ENCODE results near the gene SMTN. TPM values are rescaled to one million over a fixed set of nuclear protein-coding genes. Genes with fewer than 3 reads are reported as not detected.

Gene SMTN
- total and polyA plus RNA-seq, 2 donors (not counting 3 experiments of a cell fraction or from before 2014, with no cell fraction given), result 59.0 to 197 TPM

- Histone ChIP-seq H3K9ac (replicated peaks; ENCODE audit: extremely low read depth, insufficient read depth, low read length) (no peak overlapping the region), H3K9me3 (replicated peaks; ENCODE audit: control insufficient read depth, insufficient read depth, low read length) (no peaks in the 10 kb centered on the region), H3K36me3 (ENCODE audit: control insufficient read depth in 2 of 2, extremely low read depth in 1 of 2, insufficient read depth in 2 of 2, low read length in 2 of 2) (no peaks in the 10 kb centered on the region), H3K4me2 (ENCODE audit: insufficient read depth, low read length) (no peak overlapping the region), H3K27ac (ENCODE audit: insufficient read depth, low read depth, low read length) (no peak overlapping the region), H3K79me2 (ENCODE audit: control insufficient read depth, insufficient read depth, low read length) (no peaks in the 10 kb centered on the region), H3K9me1 (replicated peaks; ENCODE audit: control insufficient read depth, extremely low read depth, insufficient read depth, low read length) (no peaks in the 10 kb centered on the region), H3K27me3 (ENCODE audit: control insufficient read depth in 2 of 2, insufficient read depth in 2 of 2, low read length in 2 of 2) (peaks cover 0 to 5% of the 10 kb centered on the region in 2 experiments), H3K4me1 (ENCODE audit: control insufficient read depth, extremely low read depth, insufficient read depth, low read length) (no peaks in the 10 kb centered on the region), H2AFZ (ENCODE audit: low read depth, low read length) (no peak overlapping the region), H3K4me3 (replicated peaks in 1 of 3; ENCODE audit: insufficient read depth in 1 of 3, low read depth in 1 of 3, low read length in 3 of 3) (no peak overlapping the region), H4K20me1 (replicated peaks; ENCODE audit: control insufficient read depth, extremely low read depth, insufficient read depth, low read length) (no peaks in the 10 kb centered on the region)
- ChIA-PET POLR2A (no interaction called here), CTCF (no interaction called here)
- no TSS peak for BruUV-seq (replicated peaks)
- no peak for TF ChIP-seq MAX (IDR thresholded peaks at IDR 0.05; ENCODE audit: insufficient read depth, insufficient read length)
- TF ChIP-seq JUN (IDR thresholded peaks at IDR 0.05; ENCODE audit: borderline replicate concordance, insufficient read depth, insufficient read length, low read depth), result no peak
- no peak for TF ChIP-seq MYC (IDR thresholded peaks at IDR 0.05; ENCODE audit: low read depth, low read length)
- TF ChIP-seq CTCF (IDR thresholded peaks at IDR 0.05; ENCODE audit: extremely low read depth in 1 of 2, insufficient read depth in 1 of 2, low read depth in 1 of 2, low read length in 2 of 2), result no peak
- no peak for TF ChIP-seq FOS (IDR thresholded peaks at IDR 0.05; ENCODE audit: borderline replicate concordance, insufficient read depth, low read length)
- TF ChIP-seq EZH2 (IDR thresholded peaks at IDR 0.05; ENCODE audit: borderline replicate concordance, low read depth, low read length, severe bottlenecking), result no peak
- no peak for TF ChIP-seq POLR2A (IDR thresholded peaks at IDR 0.05; ENCODE audit: low read depth, low read length)
- no peak for TF ChIP-seq POLR2AphosphoS5 (IDR thresholded peaks at IDR 0.05; ENCODE audit: insufficient read depth, low read depth, low read length)
- no peak for DNase-seq (ENCODE audit: low read depth, low spot score)
- dilution Hi-C loops (cut with MboI; ENCODE audit: extremely low pct_ligation_motif_present, low sequenced_read_pairs), result no loop called here
- FAIRE-seq, result no peak
- intact Hi-C loops (cut with micrococcal nuclease), result no loop called here
Observed at GRCh38 chr22:31038686-31039085, 42.4 kb upstream of the SMTN start.
